Measurements from ENCODE around the gene PAPOLA. TPM values are rescaled to one million over a fixed set of nuclear protein-coding genes. Genes with fewer than 3 reads are reported as not detected.
A peak's percentile ranks its signal among the peaks of the same experiment; 100 is the strongest.

PAPOLA gene
- total RNA-seq, 4 donors from 2014 or later = 106 to 357 (median 257) TPM

- Histone ChIP-seq H3K4me1 (peaks cover 0 to 12% of the 10 kb centered on the region in 2 donors), H3K36me3 (no peaks in the 10 kb centered on the region), H3K4me3 (no peak overlapping the region), H3K27me3 (no peaks in the 10 kb centered on the region), H3K9me3 (no peaks in the 10 kb centered on the region), H3K27ac (no peak overlapping the region)
- TF ChIP-seq POLR2A (IDR thresholded peaks at IDR 0.05) = no peak
- TF ChIP-seq CTCF (IDR thresholded peaks at IDR 0.05) = no peak
- no peak for DNase-seq
- intact Hi-C loops (cut with DNase I; ENCODE audit: low total_unique reads) = no loop called here
Observed at GRCh38 chr14:96590190-96590864, 88.1 kb downstream of the PAPOLA start.

- peak overlapping the region in 1 of 2 donors; percentile 2 for H3K4me3 ChIP-seq
- TF ChIP-seq CTCF (IDR thresholded peaks at IDR 0.05) (no peak), POLR2A (IDR thresholded peaks at IDR 0.05) (no peak)
Observed at GRCh38 chr14:96592591-96593386, 90.6 kb downstream of the PAPOLA start.

GRCh38 chr14:96594961-96595360 is 92.8 kb downstream of the PAPOLA start:
- intact Hi-C loops (cut with DNase I; ENCODE audit: low total_unique reads) = no loop called here
- no peaks in the 10 kb centered on the region for H3K36me3 ChIP-seq
- H3K27me3 ChIP-seq = no peaks in the 10 kb centered on the region
- H3K27ac ChIP-seq = no peak overlapping the region
- H3K4me3 ChIP-seq = no peak overlapping the region
- TF ChIP-seq CTCF (IDR thresholded peaks at IDR 0.05) = no peak
- no peak for TF ChIP-seq POLR2A (IDR thresholded peaks at IDR 0.05)
- peaks cover 0 to 12% of the 10 kb centered on the region in 2 donors for H3K4me1 ChIP-seq
- H3K9me3 ChIP-seq = no peaks in the 10 kb centered on the region
- DNase-seq = no peak

More at GRCh38 chr14:96592591-96593386, 90.6 kb downstream of the PAPOLA start:
- DNase-seq = no peak
- intact Hi-C loops (cut with DNase I; ENCODE audit: low total_unique reads) = no loop called here
- Histone ChIP-seq H3K9me3 (no peaks in the 10 kb centered on the region), H3K27me3 (no peaks in the 10 kb centered on the region), H3K36me3 (no peaks in the 10 kb centered on the region), H3K4me1 (peaks cover 0 to 12% of the 10 kb centered on the region in 2 donors), H3K27ac (no peak overlapping the region)

- H3K4me1 ChIP-seq = peaks cover 0 to 6% of the 10 kb centered on the region in 2 donors
- intact Hi-C loops (cut with DNase I; ENCODE audit: low total_unique reads) = no loop called here
- no peak overlapping the region for H3K27ac ChIP-seq
- H3K4me3 ChIP-seq = no peak overlapping the region
- H3K36me3 ChIP-seq = no peaks in the 10 kb centered on the region
- no peak for TF ChIP-seq CTCF (IDR thresholded peaks at IDR 0.05)
- H3K9me3 ChIP-seq = no peaks in the 10 kb centered on the region
- H3K27me3 ChIP-seq = no peaks in the 10 kb centered on the region
- DNase-seq = no peak
Observed at GRCh38 chr14:96597680-96598079, 95.5 kb downstream of the PAPOLA start.

GRCh38 chr14:96598332-96598928 is 96.2 kb downstream of the PAPOLA start:
- Histone ChIP-seq H3K9me3 (no peaks in the 10 kb centered on the region), H3K27me3 (no peaks in the 10 kb centered on the region), H3K36me3 (no peaks in the 10 kb centered on the region), H3K4me3 (no peak overlapping the region), H3K27ac (no peak overlapping the region), H3K4me1 (peaks cover 0 to under 1% of the 10 kb centered on the region in 2 donors)
- TF ChIP-seq CTCF (IDR thresholded peaks at IDR 0.05) (no peak), POLR2A (IDR thresholded peaks at IDR 0.05) (no peak)
- intact Hi-C loops (cut with DNase I; ENCODE audit: low total_unique reads) = no loop called here
- no peak for DNase-seq
